GM18870 (cell line): Measurements from ENCODE around the gene C3orf70.
"Not testable (repeated sequence)": the region's sequence is repeated elsewhere in the genome, so short reads cannot be mapped to it uniquely, and the experiment has no call there.

ENCODE experiments used
- ATAC-seq: cut with Tn5 transposase; IDR thresholded peaks from one replicate; pipeline ENCODE4 v1.9.1; 2021; ENCODE audit warnings: moderate library complexity; ENCODE audit not compliant: unreplicated experiment

C3orf70 gene

DNA sequence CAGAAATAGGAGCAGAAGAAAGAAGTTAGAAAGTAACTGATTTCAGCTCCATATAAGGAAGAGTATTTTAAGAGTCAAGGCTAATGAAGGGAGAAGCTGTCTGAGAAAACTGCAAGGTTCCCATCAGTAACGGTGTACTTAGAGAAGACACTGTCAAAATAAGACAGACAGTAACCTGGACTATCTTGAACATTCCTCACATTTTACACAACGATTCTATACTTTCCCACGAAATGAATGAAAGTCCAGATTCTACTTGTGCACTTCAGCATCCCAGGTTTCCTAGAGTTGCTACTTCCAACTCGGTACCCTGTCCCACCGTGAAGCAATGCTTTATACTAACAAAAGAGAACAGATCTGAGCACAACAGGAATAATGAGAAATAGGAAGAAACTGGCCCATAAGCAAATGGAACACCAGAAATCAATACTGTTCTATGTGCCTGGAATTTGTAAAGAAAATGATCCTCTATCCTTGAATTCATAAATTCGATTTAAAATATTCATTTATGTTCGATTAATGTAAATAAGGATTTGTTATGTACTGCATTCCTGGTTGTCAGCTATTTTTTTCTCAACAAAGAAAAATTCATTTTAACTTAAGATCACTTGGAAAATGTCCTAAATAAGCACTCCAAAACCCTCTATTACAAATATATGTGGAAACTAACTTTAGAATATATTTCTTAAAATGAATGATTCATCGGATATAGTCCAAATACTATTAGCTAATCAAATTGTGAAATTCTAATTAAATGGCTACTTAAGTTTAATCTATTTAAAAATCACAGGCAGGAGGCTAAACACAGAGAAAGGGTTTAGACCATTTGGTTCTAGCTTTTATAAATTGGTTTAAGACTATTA lies 1.5 kb downstream of the C3orf70 start:
- ATAC-seq, result no peak

DNA sequence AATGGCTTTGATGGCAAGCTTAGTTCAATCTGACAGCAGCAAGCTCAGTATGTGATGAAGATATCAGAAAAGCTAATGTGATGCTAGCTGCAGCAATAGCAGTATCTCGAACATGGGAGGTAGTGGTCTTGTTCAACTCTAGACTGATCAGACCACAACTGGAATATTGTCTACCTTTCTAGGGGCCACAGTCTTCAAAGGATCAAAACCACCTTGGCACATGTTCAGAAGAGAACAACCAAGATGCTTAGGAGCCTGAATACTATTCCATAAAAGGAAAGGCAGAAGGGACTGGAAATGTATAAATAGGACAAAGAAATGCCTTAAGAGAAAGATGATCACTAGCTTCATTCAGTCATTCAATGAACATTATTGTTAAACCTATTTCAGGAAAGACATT lies 2.3 kb downstream of the C3orf70 start:
- no peak for ATAC-seq

DNA sequence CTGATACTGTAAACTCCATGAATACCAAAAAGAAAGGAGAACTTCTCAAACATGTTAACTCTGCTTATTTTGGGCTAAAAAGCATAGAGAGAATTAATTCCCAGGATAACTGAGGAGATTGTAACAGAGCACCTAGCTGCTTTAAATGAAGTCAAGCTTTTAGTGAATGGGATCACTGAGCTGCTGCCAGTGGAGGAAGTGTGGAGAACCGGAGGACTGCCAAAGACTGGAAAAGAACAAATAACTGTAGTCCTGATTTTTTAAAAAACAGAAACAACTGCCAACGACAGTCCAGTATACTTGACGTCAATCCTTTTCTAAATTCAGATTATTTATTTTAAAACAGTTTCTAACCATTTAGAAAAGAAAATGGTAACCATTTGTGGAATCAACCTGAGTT lies 3.3 kb downstream of the C3orf70 start:
- no peak for ATAC-seq

DNA sequence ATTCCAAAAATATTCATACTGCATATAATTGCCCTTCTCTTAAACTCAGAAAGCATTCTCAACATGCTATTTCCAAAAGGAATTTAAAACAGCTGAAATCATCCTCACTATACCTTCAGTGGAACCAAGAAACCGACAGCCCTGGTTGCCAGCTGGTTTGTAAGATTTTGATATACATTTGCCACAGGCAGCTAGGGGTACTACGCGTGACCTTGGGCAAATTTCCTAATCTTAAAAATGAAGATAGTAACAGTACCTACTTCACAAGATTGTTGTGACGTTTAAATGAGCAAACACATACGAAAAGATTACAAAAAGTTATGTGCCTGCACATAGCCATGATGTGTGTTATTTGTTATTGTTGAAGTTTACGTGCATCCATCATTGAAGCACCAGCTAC lies 7.3 kb downstream of the C3orf70 start:
- no peak for ATAC-seq

DNA sequence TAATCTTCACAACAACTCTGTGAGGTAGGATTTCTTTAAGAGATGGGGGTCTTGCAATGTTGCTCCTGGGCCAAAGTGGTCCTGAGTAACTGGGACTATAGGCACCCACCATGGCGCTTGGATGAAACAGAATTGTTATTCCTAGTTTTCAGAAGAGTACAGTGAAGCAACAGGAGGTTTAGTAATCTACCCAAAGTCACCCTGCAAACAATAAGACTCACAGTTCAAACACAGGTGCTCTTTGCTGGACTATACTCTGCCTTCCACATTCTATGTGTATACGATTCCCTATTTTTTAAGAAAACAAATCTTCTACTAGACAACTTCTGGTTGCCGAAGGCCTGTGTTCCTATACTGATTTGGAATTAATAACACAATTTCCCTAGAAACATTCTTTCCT lies 8.1 kb downstream of the C3orf70 start:
- ATAC-seq, result no peak

DNA sequence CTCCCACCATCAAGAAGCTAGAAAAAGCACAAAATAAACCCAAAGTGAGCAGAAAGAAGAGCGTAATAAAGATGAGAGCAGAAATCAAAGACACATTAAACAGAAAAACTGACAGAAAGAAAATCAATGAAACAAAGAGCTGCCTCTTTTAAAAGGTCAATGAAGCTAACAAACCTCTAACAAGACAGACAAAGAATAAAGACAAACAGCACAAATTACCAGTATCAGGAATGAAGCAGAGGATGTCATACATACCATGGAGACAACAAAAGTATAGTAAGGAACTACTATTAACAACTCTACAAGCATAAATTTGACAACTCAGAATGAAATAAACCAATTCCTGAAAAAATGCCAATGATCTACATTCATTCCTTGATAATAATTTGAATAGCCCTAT lies 15.0 kb downstream of the C3orf70 start:
- no peak for ATAC-seq

DNA sequence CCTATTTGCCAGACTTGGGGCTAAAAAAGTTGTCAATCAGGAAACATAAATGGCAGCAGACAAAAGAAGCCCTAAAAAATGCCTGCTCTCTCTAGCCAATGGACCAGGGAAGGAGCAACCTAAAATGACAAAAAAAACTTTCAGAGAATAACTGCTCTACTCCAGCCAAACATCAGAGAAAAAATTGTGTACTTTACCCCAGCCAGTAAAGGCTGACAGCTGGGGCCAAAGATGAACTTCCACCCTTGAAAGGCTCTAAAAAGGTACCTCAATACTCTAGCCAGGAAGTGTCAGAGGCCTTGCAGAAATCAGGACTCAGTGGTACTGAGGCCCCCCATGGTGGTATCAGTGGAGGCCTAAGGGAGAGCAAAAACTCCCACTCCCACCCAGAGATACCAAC lies 18.4 kb downstream of the C3orf70 start:
- no peak for ATAC-seq

DNA sequence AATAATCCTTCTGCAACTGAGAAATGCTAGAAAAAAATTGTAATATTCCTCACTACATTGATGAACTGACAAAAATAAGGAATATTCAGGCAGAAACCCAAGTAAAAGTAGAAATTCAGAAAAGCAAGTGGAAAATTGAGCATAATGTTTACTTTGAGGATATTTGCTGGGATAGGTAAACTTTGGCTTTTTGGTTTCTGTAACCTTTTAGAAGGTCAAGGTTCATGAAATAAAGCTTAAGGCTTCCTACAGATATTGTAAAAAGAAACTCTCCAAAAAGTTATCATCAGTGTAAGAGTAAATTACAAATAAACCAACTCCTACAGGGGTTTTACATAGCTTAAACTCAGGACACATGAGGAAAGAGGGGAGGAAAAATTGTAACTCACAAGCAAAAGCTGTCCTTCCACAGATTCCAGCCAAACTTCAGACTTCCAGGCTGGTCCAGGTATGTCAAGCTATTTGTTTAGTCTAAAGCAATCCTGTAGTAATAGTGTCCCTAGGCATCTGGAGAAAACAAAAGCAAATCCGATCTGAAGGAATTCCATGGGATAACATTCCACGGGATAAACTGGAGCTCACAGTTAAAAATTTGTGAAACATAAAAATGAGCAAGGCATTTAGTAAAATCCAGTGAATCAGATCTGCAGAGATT lies 21.1 kb downstream of the C3orf70 start:
- ATAC-seq, result no peak

DNA sequence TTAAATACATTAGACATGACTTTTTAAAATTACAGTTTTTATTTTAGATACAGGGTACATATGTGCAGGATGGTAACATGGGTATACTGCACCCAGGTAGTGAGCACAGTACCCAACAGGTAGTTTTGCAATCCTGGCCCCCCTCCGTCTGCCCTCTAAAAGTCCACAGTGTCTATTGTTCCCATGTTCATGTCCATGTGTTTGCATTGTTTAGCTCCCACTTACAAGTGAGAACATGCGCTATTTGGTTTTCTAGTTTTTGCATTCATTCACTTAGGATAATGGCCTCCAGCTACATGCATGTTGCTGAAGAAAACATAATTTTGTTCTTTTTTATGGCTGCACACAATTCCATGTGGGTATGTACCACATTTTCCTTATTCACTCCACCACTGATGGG lies 23.8 kb downstream of the C3orf70 start:
- ATAC-seq, result no peak

DNA sequence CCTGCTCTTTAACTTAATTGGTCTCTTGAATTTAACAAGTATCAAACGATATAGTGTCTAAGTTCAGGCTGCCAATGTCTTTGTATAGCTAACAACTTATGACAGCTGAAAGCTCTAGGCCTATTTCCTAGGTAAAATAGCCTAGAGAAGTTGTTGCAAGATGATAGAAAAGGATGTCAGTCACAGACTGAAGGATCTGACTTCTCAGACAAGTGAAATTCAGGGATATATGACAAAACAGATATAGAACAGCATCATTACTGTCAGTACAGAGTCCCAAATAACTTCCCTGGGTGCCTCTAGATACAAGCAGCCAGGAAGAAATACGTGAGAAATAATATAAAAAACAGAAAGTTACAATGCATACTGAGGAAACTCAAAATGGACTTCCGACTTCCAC lies 26.7 kb downstream of the C3orf70 start:
- ATAC-seq, result no peak

DNA sequence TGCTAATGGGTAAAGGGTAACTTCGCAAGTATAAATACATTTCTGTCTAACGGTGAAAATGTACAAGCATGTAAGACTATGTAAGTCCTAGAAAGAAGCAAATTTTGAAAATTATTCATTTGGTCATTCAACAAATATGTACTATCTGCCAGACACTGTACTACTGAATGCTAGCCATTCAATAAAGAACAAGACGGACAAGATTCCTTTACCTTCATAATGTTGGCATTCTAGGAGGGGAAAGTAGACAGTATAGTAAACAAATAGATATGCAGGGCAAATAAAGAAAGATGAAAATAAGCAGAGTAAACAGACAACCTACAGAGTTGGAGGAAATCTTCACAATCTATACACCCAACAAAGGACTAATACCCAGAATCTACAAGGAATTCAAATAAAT lies 32.7 kb downstream of the C3orf70 start:
- no peak for ATAC-seq

DNA sequence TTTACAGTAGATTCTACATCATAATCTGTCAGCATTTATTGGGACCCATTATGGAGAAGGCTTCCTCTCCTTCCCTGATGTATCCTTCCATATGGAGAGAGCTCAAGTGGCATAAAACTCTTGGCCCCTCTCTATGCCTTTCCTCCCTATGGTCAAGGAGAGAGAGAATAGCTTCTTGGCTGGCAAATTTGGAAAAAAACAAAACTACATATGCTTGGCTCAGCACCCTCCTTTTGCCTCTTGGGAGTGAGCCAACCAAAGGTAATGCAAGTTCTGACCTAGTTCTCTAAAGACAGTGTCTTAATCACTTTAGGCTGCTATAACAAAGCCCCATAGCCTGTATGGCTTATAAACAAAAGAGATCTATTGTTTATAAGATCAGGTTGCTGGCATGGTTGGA lies 37.5 kb downstream of the C3orf70 start:
- no peak for ATAC-seq

DNA sequence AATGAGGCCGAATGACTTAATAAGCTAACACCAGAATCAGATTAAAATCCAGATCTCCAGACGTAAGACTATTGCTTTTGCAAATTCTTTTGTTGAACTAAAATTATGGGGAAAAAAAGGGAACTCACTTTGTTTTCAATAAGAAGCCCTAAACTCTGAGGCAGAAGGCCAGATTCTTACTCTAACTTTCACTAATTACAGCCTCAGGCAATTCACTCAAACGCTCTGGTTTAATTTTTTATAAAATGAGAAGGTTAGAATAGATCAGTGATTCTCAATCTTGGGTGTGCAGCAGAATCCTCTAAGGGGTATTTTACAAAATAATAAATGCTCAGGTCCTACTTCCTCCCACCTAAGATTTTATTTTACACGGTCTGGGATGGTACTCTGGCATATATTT lies 38.1 kb downstream of the C3orf70 start:
- no peak for ATAC-seq

DNA sequence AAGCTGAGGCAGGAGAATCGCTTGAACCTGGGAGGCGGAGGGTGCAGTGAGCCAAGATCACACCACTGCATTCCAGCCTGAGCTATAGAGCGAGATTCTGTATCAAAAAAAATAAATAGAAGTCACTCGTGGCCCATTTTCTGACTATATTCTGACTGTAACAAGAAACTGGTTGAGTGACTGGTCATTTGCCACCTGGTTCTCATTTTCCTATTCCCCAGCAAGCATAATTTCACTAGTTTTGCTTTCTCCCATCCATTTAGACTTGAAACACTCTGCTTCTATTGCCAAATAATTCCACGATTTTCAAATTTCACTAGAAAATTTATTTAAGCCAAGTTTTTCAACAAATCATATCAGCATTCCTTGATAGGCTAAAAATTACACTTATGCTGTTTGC lies 40.7 kb downstream of the C3orf70 start:
- no peak for ATAC-seq

DNA sequence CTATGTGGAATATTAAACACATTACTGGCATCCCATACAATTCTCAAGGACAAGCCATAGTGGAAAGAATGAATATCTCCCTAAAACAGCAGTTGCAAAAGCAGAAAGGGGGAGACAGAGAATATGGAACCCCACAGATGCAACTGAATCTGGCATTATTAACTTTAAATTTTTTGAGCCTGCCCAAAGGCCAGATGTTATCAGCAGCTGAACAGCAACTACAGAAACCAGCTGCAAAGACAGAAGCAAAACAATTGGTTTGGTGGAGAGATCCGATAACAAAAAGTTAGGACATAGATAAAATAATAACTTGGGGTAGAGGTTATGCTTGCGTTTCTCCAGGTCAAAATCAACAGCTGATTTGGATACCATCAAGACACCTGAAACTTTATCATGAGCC lies 43.8 kb downstream of the C3orf70 start:
- ATAC-seq, result not testable (repeated sequence)

DNA sequence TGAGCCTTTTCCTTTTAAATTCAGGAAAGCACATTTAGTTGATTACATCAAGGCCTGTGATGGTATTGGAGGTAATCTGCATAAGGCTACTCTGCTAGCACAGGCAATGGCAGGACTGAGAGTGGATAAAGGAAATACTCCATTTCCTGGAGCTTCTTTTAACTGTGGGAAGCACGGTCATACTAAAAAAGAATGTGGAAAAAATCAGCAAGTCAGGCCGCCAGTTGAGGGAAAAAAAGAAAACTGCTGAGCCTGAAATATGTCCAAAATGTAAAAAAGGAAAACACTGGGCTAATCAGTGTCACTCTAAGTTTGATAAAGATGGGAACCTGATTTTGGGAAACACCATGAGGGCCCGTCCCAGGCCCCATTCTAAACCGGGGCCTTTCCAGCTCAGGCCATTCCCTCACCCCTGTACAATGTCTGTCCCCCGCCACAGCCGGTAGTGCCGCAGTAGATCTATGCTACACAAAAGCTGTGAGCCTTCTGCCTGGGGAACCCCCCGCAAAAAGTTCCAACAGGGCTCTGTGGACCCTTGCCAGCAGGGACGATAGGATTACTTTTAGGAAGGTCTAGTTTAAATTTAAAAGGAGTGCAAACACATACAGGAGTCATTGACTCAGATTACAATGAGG lies 46.5 kb downstream of the C3orf70 start:
- ATAC-seq, result not testable (repeated sequence)

DNA sequence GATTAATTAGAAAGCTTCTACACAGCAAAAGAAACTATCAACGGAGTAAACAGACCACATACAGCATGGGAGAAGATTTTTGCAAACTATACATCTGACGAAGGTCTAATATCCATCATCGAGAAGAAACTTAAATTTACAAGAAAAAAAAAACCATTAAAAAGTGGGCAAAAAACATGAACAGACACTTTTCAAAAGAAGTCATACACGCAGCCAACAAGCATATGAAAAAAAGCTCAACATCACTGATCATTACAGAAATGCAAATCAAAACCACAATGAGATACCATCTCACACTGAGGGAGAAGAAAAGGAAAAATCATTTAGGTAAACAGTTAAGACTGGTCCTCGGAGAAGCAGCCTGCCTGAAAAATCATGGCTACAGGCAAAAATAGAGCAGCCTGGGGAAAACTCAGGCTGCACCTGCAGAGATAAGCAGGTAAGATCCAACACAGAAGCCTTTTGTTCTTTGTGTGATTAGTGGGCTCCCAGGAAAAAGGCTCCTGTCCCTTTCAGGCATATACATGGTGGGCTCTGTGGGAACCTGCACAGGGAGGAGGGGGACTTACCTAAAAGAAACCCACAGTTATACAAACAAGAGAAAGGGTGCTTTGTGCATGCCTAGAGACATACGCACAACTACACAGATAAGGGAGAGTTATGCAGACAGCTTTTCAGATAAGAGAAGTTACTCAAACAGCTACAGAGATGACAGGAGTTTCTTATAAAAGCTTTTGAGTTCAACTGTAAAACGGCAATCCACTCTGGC lies 49.3 kb downstream of the C3orf70 start:
- ATAC-seq, result no peak

DNA sequence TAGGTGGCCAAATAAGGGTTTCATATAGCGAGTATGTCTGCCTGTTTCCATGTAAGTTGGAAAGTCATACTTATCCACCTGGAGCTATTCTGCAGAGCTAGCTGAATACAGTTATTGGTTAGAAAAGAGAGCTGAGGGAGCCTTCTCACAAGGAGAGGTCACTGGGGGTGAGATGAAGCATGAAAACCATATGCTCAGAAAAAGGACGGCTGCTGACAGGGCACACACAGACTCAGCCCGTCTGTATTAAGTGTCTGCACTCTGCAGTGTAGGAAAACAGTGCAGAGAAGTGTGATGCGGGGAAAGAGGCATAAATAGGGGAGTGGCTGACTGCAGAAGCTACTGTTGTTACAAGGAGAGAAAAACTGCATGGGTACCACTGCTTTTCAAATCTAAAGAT lies 58.2 kb downstream of the C3orf70 start:
- ATAC-seq, result no peak

DNA sequence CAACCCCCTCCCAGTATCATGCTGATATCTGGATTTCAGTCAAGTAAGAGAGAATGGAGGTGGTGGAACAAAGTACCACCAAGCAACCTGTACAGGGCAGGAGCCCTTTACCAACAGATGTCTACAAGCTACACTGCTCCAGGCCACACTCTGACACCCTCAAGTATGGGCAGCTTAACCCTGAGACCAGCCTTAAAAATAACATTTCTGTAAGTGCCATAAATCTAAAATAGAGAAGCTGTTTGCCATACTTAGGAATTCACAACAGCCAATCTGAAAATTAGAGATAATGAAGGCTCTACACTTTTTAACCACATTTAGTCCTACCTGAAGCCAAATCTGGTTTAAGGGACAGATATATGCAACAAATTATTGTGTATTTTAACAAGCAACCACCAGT lies 59.7 kb downstream of the C3orf70 start:
- no peak for ATAC-seq

DNA sequence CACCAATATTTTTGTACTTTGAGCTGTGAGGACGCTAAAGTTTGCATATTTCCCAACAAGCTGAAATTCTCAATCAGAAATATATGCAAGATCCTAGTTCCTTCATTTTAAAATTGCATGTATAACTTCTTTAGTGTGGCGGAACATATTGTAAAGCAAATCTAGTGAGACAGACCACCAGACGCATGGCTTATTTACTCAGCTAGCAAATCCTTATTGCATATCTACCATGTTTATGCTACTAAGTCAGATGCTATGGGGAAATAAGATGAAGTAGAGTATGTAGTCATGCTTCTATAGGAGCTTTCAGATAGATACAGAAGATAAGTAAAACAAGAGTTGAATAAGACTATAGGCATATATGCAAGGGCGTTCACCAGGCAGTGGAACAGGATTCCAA lies 62.0 kb downstream of the C3orf70 start:
- ATAC-seq, result no peak

DNA sequence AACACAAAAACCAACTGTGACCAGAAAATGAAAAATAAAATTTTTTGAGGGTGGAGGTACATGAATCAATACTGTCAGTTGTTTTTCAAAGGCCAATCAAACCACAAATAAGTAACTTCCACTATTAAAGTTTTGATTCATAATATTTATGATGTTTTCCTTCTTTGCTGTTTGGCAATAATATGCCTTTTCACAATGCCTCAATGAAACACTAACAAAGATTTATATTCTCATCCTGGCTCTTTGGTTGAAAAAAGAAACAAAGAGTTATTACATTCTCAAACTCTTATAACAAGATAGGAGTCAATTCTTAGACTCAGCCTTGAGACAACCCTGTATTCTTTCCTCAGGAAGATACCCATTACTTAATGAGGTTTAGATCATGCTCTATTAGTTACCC lies 63.1 kb downstream of the C3orf70 start:
- no peak for ATAC-seq
